KMS-11 (cell line): Measurements from ENCODE around the gene ATCAY.

Source experiments
- H2AFZ ChIP-seq: fragments of 200-600 bp; sonication (generic); 2 replicates; pipeline ENCODE4 v1.6.1; 2016; ENCODE audit warnings: antibody characterized with exemption, mixed run types, low read depth
- H3K27ac ChIP-seq: fragments of 200-600 bp; sonication (generic); 2 replicates; pipeline ENCODE4 v1.6.1; 2016; ENCODE audit warnings: mild to moderate bottlenecking, mixed run types
- H3K27me3 ChIP-seq: fragments of 200-600 bp; sonication (generic); 2 replicates; pipeline ENCODE4 v1.6.1; 2017; ENCODE audit warnings: mild to moderate bottlenecking, low read depth, mixed run types, moderate library complexity; ENCODE audit not compliant: insufficient read depth
- H3K36me3 ChIP-seq: fragments of 200-600 bp; sonication (generic); 2 replicates; pipeline ENCODE4 v1.6.1; 2017; ENCODE audit warnings: mild to moderate bottlenecking, mixed run types; ENCODE audit not compliant: insufficient read depth
- H3K4me1 ChIP-seq: fragments of 200-600 bp; sonication (generic); 2 replicates; pipeline ENCODE4 v1.6.1; 2016; ENCODE audit warnings: mild to moderate bottlenecking, low read depth, mixed run types; ENCODE audit not compliant: poor library complexity, severe bottlenecking
- H3K4me2 ChIP-seq: fragments of 200-600 bp; sonication (generic); 2 replicates; pipeline ENCODE4 v1.7.0; 2016; ENCODE audit warnings: mild to moderate bottlenecking, mixed run types
- H3K4me3 ChIP-seq: fragments of 200-600 bp; sonication (generic); IDR thresholded peaks from 2 replicates; pipeline ENCODE4 v1.6.1; 2017; ENCODE audit warnings: low read depth, low read length, mixed read lengths; ENCODE audit not compliant: insufficient read depth
- H3K79me2 ChIP-seq: fragments of 200-600 bp; sonication (generic); 2 replicates; pipeline ENCODE4 v1.6.1; 2016; ENCODE audit warnings: low read depth, mixed run types; ENCODE audit not compliant: insufficient read depth
- H3K9ac ChIP-seq: fragments of 200-600 bp; sonication (generic); 2 replicates; pipeline ENCODE4 v1.6.1; 2016; ENCODE audit warnings: mild to moderate bottlenecking, mixed run types
- H4K20me1 ChIP-seq: fragments of 200-600 bp; sonication (generic); 2 replicates; pipeline ENCODE4 v1.6.1; 2016; ENCODE audit warnings: mild to moderate bottlenecking, mixed run types; ENCODE audit not compliant: insufficient read depth
- CTCF ChIP-seq: fragments of 200-600 bp; sonication (generic); conservative IDR thresholded peaks from 2 replicates; pipeline ENCODE4 v1.6.1; 2017; ENCODE audit warnings: low read depth, mild to moderate bottlenecking, antibody characterized with exemption, low read length, moderate library complexity, mixed read lengths

Gene ATCAY

DNA sequence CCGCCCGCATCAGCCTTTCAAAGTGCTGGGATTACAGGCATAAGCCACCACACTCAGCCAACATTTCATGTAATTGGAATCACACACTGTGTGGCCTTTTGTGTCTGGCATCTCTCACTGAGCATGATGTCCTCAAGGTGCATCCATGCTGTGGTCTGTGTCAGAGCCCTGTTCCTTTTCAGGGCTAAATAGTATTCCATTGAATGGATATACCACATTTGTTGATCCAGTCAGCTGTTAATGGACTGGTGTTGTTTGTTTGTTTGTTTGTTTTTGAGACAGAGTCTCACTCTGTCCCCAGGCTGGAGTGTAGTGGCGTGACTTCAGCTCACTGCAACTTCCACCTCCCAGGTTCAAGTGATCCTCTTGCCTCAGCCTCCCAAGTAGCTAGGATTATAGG lies 17.9 kb downstream of the ATCAY start:
- H3K4me2 ChIP-seq = no peak overlapping the region
- no peak overlapping the region for H3K27ac ChIP-seq
- H3K9ac ChIP-seq = no peak overlapping the region
- H3K79me2 ChIP-seq = no peaks in the 10 kb centered on the region
- TF ChIP-seq CTCF = no peak
- H3K36me3 ChIP-seq = no peaks in the 10 kb centered on the region
- peaks cover 85% of the 10 kb centered on the region for H3K27me3 ChIP-seq
- no peak overlapping the region for H3K4me3 ChIP-seq
- no peaks in the 10 kb centered on the region for H4K20me1 ChIP-seq
- no peak overlapping the region for H2AFZ ChIP-seq
- no peaks in the 10 kb centered on the region for H3K4me1 ChIP-seq

GRCh38 chr19:3899531-3900294 lies 19.2 kb downstream of the ATCAY start:
- Histone ChIP-seq H3K27me3 (peaks cover 86% of the 10 kb centered on the region), H3K4me2 (no peak overlapping the region)

DNA sequence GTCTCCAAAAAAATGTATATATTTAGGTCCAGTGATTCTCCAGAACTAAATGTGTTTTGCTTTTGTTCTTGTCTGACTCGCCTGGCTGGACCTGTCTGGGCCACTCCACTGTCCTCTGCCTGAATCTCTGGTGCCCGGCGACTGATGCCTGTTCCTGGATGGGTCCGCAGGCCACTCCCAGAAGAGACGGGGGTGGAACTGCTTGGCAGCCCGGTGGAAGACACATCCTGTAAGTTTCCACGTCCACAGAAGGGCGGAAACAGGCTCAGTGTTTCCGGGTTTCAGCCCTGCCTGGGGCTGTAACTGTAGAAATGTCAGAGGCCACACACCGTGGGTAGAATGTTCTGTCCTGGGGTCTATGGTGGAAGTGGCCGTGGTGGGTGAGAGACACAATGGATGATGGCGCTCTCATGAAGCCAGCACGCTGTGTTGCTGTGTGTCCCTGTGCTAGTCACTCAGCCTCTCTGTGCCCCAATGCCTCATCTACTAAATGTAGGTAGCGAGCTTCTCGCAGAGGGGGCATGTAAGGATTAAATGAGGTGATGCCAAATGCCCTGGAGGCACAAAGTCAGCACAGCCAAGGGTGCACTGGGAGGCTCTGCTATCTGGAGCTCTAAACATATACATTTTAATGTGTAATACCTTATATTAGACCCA lies 22.0 kb downstream of the ATCAY start:
- TF ChIP-seq CTCF = no peak
- Histone ChIP-seq H3K9ac (no peak overlapping the region), H3K4me3 (no peak overlapping the region), H3K27ac (no peak overlapping the region), H3K4me1 (peaks cover 6% of the 10 kb centered on the region), H3K4me2 (no peak overlapping the region), H4K20me1 (no peaks in the 10 kb centered on the region), H3K79me2 (no peaks in the 10 kb centered on the region), H2AFZ (no peak overlapping the region), H3K36me3 (no peaks in the 10 kb centered on the region), H3K27me3 (peaks cover 78% of the 10 kb centered on the region)

More at GRCh38 chr19:3899531-3900294, 19.2 kb downstream of the ATCAY start:
- Histone ChIP-seq H3K27ac (no peak overlapping the region), H3K4me3 (no peak overlapping the region), H3K9ac (no peak overlapping the region), H3K79me2 (no peaks in the 10 kb centered on the region), H4K20me1 (no peaks in the 10 kb centered on the region), H2AFZ (no peak overlapping the region), H3K36me3 (no peaks in the 10 kb centered on the region), H3K4me1 (no peaks in the 10 kb centered on the region)
- no peak for TF ChIP-seq CTCF

GRCh38 chr19:3904233-3904632 lies 23.7 kb downstream of the ATCAY start:
- no peak for TF ChIP-seq CTCF
- H3K9ac ChIP-seq = no peak overlapping the region
- H3K36me3 ChIP-seq = no peaks in the 10 kb centered on the region
- no peaks in the 10 kb centered on the region for H3K79me2 ChIP-seq
- H3K27ac ChIP-seq = no peak overlapping the region
- H3K4me3 ChIP-seq = no peak overlapping the region
- peaks cover 70% of the 10 kb centered on the region for H3K27me3 ChIP-seq
- no peak overlapping the region for H3K4me2 ChIP-seq
- H2AFZ ChIP-seq = no peak overlapping the region
- peaks cover 6% of the 10 kb centered on the region for H3K4me1 ChIP-seq
- H4K20me1 ChIP-seq = no peaks in the 10 kb centered on the region
